WTC11 (cell line): Measurements from ENCODE around the gene SPACA9. TPM values are rescaled to one million over a fixed set of nuclear protein-coding genes. Genes with fewer than 3 reads are reported as not detected.

ENCODE experiments used
- ATAC-seq: fragments of 200-7000 bp; cut with Tn5 transposase; 2 replicates; pipeline ENCODE4 v1.10.0; 2021; ENCODE audit warnings: mild to moderate bottlenecking, moderate library complexity
- CTCF ChIA-PET: fragments of 300-600 bp; sonication (Branson Sonifier 250); formaldehyde crosslinking; loops from one replicate; lab custom pipeline; 2021; ENCODE audit warnings: antibody characterized with exemption; lab: Charles Lee
- POLR2A ChIA-PET: fragments of 350-600 bp; sonication (Branson Sonifier 250); formaldehyde crosslinking; loops from one replicate; lab custom pipeline; 2021; ENCODE audit warnings: antibody characterized with exemption; lab: Charles Lee
- DNase-seq: peaks from one replicate; pipeline ENCODE4 v3.0.0; 2021; ENCODE audit warnings: low spot score
- H3K27ac Mint-ChIP-seq: 2 replicates; pipeline ENCODE4 v1.8.0; 2021; ENCODE audit warnings: mixed read lengths
- H3K27me3 Mint-ChIP-seq: 2 replicates; pipeline ENCODE4 v1.8.0; 2021; ENCODE audit warnings: low read depth, mild to moderate bottlenecking, moderate library complexity, mixed read lengths
- H3K36me3 Mint-ChIP-seq: 2 replicates; pipeline ENCODE4 v1.8.0; 2021; ENCODE audit warnings: mixed read lengths
- H3K4me1 Mint-ChIP-seq: 2 replicates; pipeline ENCODE4 v1.8.0; 2022; ENCODE audit warnings: mixed read lengths
- H3K4me3 Mint-ChIP-seq: 2 replicates; pipeline ENCODE4 v1.8.0; 2021; ENCODE audit warnings: mild to moderate bottlenecking, moderate library complexity, mixed read lengths
- H3K9me3 Mint-ChIP-seq: 2 replicates; pipeline ENCODE4 v1.8.0; 2021; ENCODE audit warnings: mixed read lengths
- EMX1 ChIP-seq: fragments of 250-450 bp; sonication (Bioruptor Pico); IDR thresholded peaks from 2 replicates; pipeline ENCODE4 v1.8.0; 2021; ENCODE audit warnings: mild to moderate bottlenecking
- FOXP1 ChIP-seq: sonication (generic); formaldehyde crosslinking; IDR thresholded peaks from 2 replicates; pipeline ENCODE4 v1.8.0; 2022; ENCODE audit warnings: missing genetic modification reagents, mild to moderate bottlenecking, moderate library complexity, borderline replicate concordance
- GABPB1 ChIP-seq: sonication (generic); formaldehyde crosslinking; IDR thresholded peaks from 2 replicates; pipeline ENCODE4 v1.8.1; 2023; ENCODE audit warnings: mild to moderate bottlenecking, missing genetic modification reagents
- HMGA2 ChIP-seq: fragments of 250-450 bp; sonication (Bioruptor Pico); IDR thresholded peaks from 2 replicates; pipeline ENCODE4 v1.4.0; 2021; ENCODE audit warnings: mild to moderate bottlenecking, moderate library complexity
- KAT7 ChIP-seq: sonication (generic); formaldehyde crosslinking; IDR thresholded peaks from 2 replicates; pipeline ENCODE4 v1.8.1; 2023; ENCODE audit warnings: missing genetic modification reagents, mild to moderate bottlenecking, borderline replicate concordance
- NFE2L1 ChIP-seq: sonication (generic); formaldehyde crosslinking; IDR thresholded peaks from 2 replicates; pipeline ENCODE4 v1.8.1; 2023; ENCODE audit warnings: missing genetic modification reagents
- NR3C1 ChIP-seq: sonication (generic); formaldehyde crosslinking; conservative IDR thresholded peaks from 2 replicates; pipeline ENCODE4 v1.8.1; 2023; ENCODE audit warnings: low read depth, mild to moderate bottlenecking, missing genetic modification reagents
- OVOL2 ChIP-seq: fragments of 250-450 bp; sonication (Bioruptor Pico); IDR thresholded peaks from 2 replicates; pipeline ENCODE4 v1.9.0; 2021; ENCODE audit warnings: mild to moderate bottlenecking, borderline replicate concordance
- TCF7 ChIP-seq: sonication (generic); formaldehyde crosslinking; IDR thresholded peaks from 2 replicates; pipeline ENCODE4 v1.8.0; 2022; ENCODE audit warnings: mild to moderate bottlenecking, low read depth, missing genetic modification reagents, moderate library complexity
- TEAD1 ChIP-seq: sonication (generic); formaldehyde crosslinking; IDR thresholded peaks from 2 replicates; pipeline ENCODE4 v1.8.0; 2022; ENCODE audit warnings: mild to moderate bottlenecking, missing genetic modification reagents
- ZBTB21 ChIP-seq: sonication (generic); formaldehyde crosslinking; IDR thresholded peaks from 2 replicates; pipeline ENCODE4 v1.8.1; 2023; ENCODE audit warnings: mild to moderate bottlenecking, missing genetic modification reagents, borderline replicate concordance
- ZNF232 ChIP-seq: sonication (generic); formaldehyde crosslinking; IDR thresholded peaks from 2 replicates; pipeline ENCODE4 v1.8.0; 2022; ENCODE audit warnings: mild to moderate bottlenecking, missing genetic modification reagents
- ZNF423 ChIP-seq: fragments of 250-450 bp; sonication (Bioruptor Pico); IDR thresholded peaks from 2 replicates; pipeline ENCODE4 v2.1.2; 2022; ENCODE audit warnings: mild to moderate bottlenecking, moderate library complexity
- total RNA-seq: library from RNA; stranded (reverse); gene quantifications from 3 replicates; pipeline ENCODE4 v1.2.3, GENCODE V29; 2021
- TF ChIP-seq, protein P1 (sequence below): sonication (generic); formaldehyde crosslinking; IDR thresholded peaks from 2 replicates; pipeline ENCODE4 v1.8.1; 2023; ENCODE audit warnings: mild to moderate bottlenecking, missing genetic modification reagents, moderate library complexity
- TF ChIP-seq, protein P2 (sequence below): sonication (generic); formaldehyde crosslinking; IDR thresholded peaks from 2 replicates; pipeline ENCODE4 v1.8.0; 2022; ENCODE audit warnings: mild to moderate bottlenecking, missing genetic modification reagents
- TF ChIP-seq, protein P3 (sequence below): sonication (generic); formaldehyde crosslinking; IDR thresholded peaks from 2 replicates; pipeline ENCODE4 v1.8.1; 2023; ENCODE audit warnings: mild to moderate bottlenecking, missing genetic modification reagents, moderate library complexity
- TF ChIP-seq, protein P4 (sequence below): fragments of 250-450 bp; sonication (Bioruptor Pico); IDR thresholded peaks from 2 replicates; pipeline ENCODE4 v1.8.0; 2021; ENCODE audit warnings: mild to moderate bottlenecking
- TF ChIP-seq, protein P5 (sequence below): sonication (generic); formaldehyde crosslinking; IDR thresholded peaks from 2 replicates; pipeline ENCODE4 v1.8.1; 2022; ENCODE audit warnings: mild to moderate bottlenecking, moderate library complexity, missing genetic modification reagents
- TF ChIP-seq, protein P6 (sequence below): sonication (generic); formaldehyde crosslinking; IDR thresholded peaks from 2 replicates; pipeline ENCODE4 v1.8.1; 2022; ENCODE audit warnings: missing genetic modification reagents, borderline replicate concordance
- TF ChIP-seq, protein P7 (sequence below): fragments of 250-450 bp; sonication (Bioruptor Pico); IDR thresholded peaks from 2 replicates; pipeline ENCODE4 v1.9.0; 2021; ENCODE audit warnings: moderate library complexity, mild to moderate bottlenecking, inconsistent platforms, borderline replicate concordance

SPACA9 gene
- total RNA-seq, 1 experiment from 2014 or later = 0.48 TPM

DNA sequence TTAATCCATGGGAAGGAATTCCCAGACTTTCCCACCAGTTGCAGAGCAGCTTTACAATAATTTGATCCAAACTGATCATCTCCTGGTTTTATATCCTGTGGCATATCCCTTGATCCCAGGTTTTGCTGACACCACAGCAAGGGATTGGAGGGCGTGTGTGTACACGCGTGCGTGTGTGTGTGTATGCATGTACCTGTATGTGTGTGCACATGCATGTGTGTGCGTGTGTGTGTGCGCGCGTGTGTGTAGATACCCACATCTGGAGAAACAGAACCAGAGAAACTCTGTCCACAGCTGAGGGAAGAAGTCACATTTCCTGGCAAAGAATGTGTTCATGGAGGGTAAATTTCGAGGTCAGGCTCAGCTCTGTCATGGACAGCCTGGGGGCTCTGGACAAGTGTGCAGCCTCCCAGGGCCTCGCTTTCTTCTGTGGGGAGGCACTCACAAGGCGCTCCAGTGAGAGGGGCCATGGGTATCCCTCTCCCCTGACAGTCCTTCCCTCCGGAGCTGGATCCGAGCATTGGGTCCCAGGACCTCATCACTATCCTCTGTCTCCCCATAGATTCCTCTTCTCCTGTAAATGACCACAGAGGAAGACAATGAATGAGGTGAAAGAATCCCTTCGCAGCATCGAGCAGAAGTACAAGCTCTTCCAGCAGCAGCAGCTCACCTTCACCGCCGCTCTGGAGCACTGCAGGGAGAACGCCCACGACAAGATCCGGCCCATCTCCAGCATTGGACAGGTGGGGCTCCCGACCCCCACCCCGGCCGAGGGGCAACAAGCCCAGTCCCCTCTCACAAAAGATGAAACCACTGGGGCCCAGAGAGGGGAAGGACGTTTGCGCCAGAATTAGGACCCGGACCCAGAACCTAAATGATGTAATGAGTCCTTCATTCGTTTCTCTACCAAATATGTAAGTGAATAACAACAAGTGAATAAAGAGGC, 4.9 kb downstream of the SPACA9 start:
- no peak overlapping the region for H3K27ac Mint-ChIP-seq
- ChIA-PET CTCF (interaction anchor here (1.4 kb wide), 1 partner anchor 21 kb away, joined by 3 read pairs; no protein-coding TSS in a partner anchor), POLR2A (no interaction called here)
- H3K27me3 Mint-ChIP-seq = peaks cover 14% of the 10 kb centered on the region
- no peak for DNase-seq
- no peaks in the 10 kb centered on the region for H3K36me3 Mint-ChIP-seq
- TF ChIP-seq ZNF423 (no peak), EMX1 (CRISPR knock-in tag) (no peak), NFE2L1 (CRISPR knock-in tag) (no peak), FOXP1 (CRISPR knock-in tag) (no peak), HMGA2 (CRISPR knock-in tag) (no peak), KAT7 (CRISPR knock-in tag) (no peak), TEAD1 (no peak), ZNF232 (CRISPR knock-in tag) (no peak), TCF7 (CRISPR knock-in tag) (no peak), ZBTB21 (CRISPR knock-in tag) (no peak)
- TF ChIP-seq, protein P1, sequence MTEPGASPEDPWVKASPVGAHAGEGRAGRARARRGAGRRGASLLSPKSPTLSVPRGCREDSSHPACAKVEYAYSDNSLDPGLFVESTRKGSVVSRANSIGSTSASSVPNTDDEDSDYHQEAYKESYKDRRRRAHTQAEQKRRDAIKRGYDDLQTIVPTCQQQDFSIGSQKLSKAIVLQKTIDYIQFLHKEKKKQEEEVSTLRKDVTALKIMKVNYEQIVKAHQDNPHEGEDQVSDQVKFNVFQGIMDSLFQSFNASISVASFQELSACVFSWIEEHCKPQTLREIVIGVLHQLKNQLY = no peak
- TF ChIP-seq, protein P2, sequence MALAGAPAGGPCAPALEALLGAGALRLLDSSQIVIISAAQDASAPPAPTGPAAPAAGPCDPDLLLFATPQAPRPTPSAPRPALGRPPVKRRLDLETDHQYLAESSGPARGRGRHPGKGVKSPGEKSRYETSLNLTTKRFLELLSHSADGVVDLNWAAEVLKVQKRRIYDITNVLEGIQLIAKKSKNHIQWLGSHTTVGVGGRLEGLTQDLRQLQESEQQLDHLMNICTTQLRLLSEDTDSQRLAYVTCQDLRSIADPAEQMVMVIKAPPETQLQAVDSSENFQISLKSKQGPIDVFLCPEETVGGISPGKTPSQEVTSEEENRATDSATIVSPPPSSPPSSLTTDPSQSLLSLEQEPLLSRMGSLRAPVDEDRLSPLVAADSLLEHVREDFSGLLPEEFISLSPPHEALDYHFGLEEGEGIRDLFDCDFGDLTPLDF = no peak
- TF ChIP-seq, all 79 proteins: peak for 0
- 0 out of 2 replicates have a peak, but pooled peaks cover 3% of the 10 kb centered on the region for H3K4me1 Mint-ChIP-seq
- H3K4me3 Mint-ChIP-seq = no peak overlapping the region
- H3K9me3 Mint-ChIP-seq = no peaks in the 10 kb centered on the region
- ATAC-seq = no peak

DNA sequence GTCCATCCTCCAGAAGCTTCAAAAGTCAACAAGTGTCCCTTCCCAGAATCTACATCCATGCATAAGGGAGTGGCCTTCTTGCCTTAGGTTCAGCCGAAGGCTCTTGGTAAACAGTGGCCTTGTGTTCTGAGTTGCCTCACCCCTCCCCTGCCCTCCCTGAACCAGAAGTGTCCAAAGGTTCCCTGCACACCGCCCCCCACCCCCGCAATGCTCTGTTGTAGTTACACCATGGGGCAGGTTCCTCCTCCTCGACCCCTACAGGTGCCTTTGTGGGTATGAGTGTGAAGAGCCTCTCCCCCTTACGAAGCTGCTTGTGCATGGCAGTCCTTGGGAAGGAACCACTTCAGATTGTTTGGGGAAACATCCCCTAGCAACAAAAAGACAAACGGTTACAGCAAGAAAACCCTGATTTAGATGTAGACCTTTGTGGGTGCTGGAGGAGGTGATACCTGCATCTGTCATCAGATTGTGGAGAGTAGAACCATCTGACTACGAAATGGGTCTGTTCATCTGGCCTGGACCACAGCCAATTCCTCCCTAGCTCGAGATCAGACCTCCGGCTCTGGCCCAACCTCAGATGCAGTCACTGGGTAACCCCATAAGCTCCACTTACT, 7.1 kb downstream of the SPACA9 start:
- Mint-ChIP-seq H3K4me1 (no peaks in the 10 kb centered on the region), H3K9me3 (no peaks in the 10 kb centered on the region), H3K27me3 (no peaks in the 10 kb centered on the region), H3K27ac (no peak overlapping the region), H3K4me3 (no peak overlapping the region), H3K36me3 (no peaks in the 10 kb centered on the region)
- no peak for ATAC-seq
- ChIA-PET POLR2A (interaction anchor here (1.1 kb wide), 1 partner anchor 58 kb away, joined by 3 read pairs; no protein-coding TSS in a partner anchor), CTCF (interaction anchor here (1.0 to 1.3 kb wide), 2 partner anchors 16 to 299 kb away, joined by 3 read pairs; no protein-coding TSS in a partner anchor)
- peak; percentile 66 for TF ChIP-seq GABPB1 (CRISPR knock-in tag)
- TF ChIP-seq, protein P3, sequence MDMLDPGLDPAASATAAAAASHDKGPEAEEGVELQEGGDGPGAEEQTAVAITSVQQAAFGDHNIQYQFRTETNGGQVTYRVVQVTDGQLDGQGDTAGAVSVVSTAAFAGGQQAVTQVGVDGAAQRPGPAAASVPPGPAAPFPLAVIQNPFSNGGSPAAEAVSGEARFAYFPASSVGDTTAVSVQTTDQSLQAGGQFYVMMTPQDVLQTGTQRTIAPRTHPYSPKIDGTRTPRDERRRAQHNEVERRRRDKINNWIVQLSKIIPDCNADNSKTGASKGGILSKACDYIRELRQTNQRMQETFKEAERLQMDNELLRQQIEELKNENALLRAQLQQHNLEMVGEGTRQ (CRISPR knock-in tag) = no peak
- DNase-seq = no peak

DNA sequence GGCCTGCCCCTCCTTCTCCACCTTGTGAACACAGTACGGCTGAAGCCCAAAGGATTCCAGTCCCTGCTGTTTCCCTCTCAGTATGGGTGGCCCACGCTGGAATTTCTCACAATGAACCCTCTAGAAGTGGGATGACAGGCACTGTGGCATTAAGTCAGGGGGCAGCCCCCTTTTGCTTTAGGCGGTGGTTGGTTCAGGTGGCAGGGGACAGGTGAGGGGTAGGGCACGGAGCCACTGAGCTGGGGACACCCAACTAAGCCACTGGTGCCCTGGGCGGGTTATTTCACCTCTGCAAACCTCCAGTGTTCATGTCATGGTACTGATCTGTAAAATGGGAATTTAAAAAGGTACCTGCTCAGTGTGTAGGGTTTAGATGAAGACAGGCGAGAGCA, 7.6 kb downstream of the SPACA9 start:
- H3K4me1 Mint-ChIP-seq = no peaks in the 10 kb centered on the region
- H3K4me3 Mint-ChIP-seq = no peak overlapping the region
- H3K9me3 Mint-ChIP-seq = no peaks in the 10 kb centered on the region
- DNase-seq (no peak), ATAC-seq (no peak)
- H3K36me3 Mint-ChIP-seq = no peaks in the 10 kb centered on the region
- H3K27me3 Mint-ChIP-seq = no peaks in the 10 kb centered on the region
- POLR2A ChIA-PET = interaction anchor here (1.1 kb wide), 1 partner anchor 58 kb away, joined by 3 read pairs; no protein-coding TSS in a partner anchor
- H3K27ac Mint-ChIP-seq = no peak overlapping the region
- CTCF ChIA-PET = interaction anchor here (1.0 to 1.3 kb wide), 3 partner anchors 15 to 299 kb away, joined by 3 read pairs; no protein-coding TSS in a partner anchor
- TF ChIP-seq NR3C1 (no peak), NFE2L1 (CRISPR knock-in tag) (no peak), OVOL2 (no peak)
- TF ChIP-seq, protein P4, sequence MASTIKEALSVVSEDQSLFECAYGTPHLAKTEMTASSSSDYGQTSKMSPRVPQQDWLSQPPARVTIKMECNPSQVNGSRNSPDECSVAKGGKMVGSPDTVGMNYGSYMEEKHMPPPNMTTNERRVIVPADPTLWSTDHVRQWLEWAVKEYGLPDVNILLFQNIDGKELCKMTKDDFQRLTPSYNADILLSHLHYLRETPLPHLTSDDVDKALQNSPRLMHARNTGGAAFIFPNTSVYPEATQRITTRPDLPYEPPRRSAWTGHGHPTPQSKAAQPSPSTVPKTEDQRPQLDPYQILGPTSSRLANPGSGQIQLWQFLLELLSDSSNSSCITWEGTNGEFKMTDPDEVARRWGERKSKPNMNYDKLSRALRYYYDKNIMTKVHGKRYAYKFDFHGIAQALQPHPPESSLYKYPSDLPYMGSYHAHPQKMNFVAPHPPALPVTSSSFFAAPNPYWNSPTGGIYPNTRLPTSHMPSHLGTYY (CRISPR knock-in tag) = no peak
- TF ChIP-seq, protein P5, sequence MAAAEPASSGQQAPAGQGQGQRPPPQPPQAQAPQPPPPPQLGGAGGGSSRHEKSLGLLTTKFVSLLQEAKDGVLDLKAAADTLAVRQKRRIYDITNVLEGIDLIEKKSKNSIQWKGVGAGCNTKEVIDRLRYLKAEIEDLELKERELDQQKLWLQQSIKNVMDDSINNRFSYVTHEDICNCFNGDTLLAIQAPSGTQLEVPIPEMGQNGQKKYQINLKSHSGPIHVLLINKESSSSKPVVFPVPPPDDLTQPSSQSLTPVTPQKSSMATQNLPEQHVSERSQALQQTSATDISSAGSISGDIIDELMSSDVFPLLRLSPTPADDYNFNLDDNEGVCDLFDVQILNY (CRISPR knock-in tag) = no peak
- TF ChIP-seq, protein P6, sequence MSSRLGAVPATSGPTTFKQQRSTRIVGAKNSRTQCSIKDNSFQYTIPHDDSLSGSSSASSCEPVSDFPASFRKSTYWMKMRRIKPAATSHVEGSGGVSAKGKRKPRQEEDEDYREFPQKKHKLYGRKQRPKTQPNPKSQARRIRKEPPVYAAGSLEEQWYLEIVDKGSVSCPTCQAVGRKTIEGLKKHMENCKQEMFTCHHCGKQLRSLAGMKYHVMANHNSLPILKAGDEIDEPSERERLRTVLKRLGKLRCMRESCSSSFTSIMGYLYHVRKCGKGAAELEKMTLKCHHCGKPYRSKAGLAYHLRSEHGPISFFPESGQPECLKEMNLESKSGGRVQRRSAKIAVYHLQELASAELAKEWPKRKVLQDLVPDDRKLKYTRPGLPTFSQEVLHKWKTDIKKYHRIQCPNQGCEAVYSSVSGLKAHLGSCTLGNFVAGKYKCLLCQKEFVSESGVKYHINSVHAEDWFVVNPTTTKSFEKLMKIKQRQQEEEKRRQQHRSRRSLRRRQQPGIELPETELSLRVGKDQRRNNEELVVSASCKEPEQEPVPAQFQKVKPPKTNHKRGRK (CRISPR knock-in tag) = no peak
- TF ChIP-seq, protein P7, sequence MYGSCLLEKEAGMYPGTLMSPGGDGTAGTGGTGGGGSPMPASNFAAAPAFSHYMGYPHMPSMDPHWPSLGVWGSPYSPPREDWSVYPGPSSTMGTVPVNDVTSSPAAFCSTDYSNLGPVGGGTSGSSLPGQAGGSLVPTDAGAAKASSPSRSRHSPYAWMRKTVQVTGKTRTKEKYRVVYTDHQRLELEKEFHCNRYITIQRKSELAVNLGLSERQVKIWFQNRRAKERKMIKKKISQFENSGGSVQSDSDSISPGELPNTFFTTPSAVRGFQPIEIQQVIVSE (CRISPR knock-in tag) = no peak
